Stimulated activated CD4-positive, alpha-beta T cell treated with anti-CD3 and anti-CD28 coated beads, Interleukin-12 subunit alpha, Interleukin-12 subunit beta, amount 100 ng/mL, for 24 hours (primary cell): ENCODE data around the gene TEX26.

ENCODE experiments used
- DNase-seq, 2 experiments: peaks; one replicate each; pipeline ENCODE4 v3.0.0-alpha.2; 2020; ENCODE audit warnings: low read depth in 2 of 2

Gene TEX26

GRCh38 chr13:30932481-30933353, at the start of gene TEX26:
Gene TEX26, plus strand, starts transcription at chr13:30932656. Its CDS starts 60 bp downstream, at chr13:30932716.
- DNase-seq = no peak

GRCh38 chr13:30882996-30883766, 49.3 kb upstream of the TEX26 start:
- DNase-seq = no peak

GRCh38 chr13:30884543-30884942, 47.9 kb upstream of the TEX26 start:
- DNase-seq = no peak

- no peak for DNase-seq
Measured at GRCh38 chr13:30889196-30889690, 43.2 kb upstream of the TEX26 start.

- no peak for DNase-seq
Measured at GRCh38 chr13:30892966-30893365, 39.5 kb upstream of the TEX26 start.

- no peak for DNase-seq
Measured at GRCh38 chr13:30895773-30896172, 36.7 kb upstream of the TEX26 start.

- no peak for DNase-seq
Measured at GRCh38 chr13:30898070-30898469, 34.4 kb upstream of the TEX26 start.

- DNase-seq = no peak
Measured at GRCh38 chr13:30898678-30899241, 33.7 kb upstream of the TEX26 start.

GRCh38 chr13:30900436-30900835, 32.0 kb upstream of the TEX26 start:
- DNase-seq = no peak

GRCh38 chr13:30900952-30901749, 31.3 kb upstream of the TEX26 start:
- DNase-seq = no peak

- DNase-seq = no peak
Measured at GRCh38 chr13:30904043-30904442, 28.4 kb upstream of the TEX26 start.

- DNase-seq = no peak
Measured at GRCh38 chr13:30905932-30906383, 26.5 kb upstream of the TEX26 start, which contains the start of gene MEDAG. Gene MEDAG, plus strand, starts transcription at chr13:30906271. Its CDS starts 245 bp downstream, at chr13:30906516.

GRCh38 chr13:30906411-30907051, 25.9 kb upstream of the TEX26 start:
- no peak for DNase-seq

GRCh38 chr13:30907121-30907861, 25.2 kb upstream of the TEX26 start:
- no peak for DNase-seq

GRCh38 chr13:30908416-30908980, 24.0 kb upstream of the TEX26 start:
- no peak for DNase-seq

GRCh38 chr13:30910676-30911075, 21.8 kb upstream of the TEX26 start:
- DNase-seq = no peak

- DNase-seq = no peak
Measured at GRCh38 chr13:30915691-30916541, 16.5 kb upstream of the TEX26 start.

- no peak for DNase-seq
Measured at GRCh38 chr13:30916991-30917390, 15.5 kb upstream of the TEX26 start.
